ENCODE measurements around the gene MTA3.

- TF ChIP-seq POLR2AphosphoS5 (IDR thresholded peaks at IDR 0.05) (no peak), CTCF (IDR thresholded peaks at IDR 0.05) (no peak)
Measured at GRCh38 chr2:42545841-42546390, 22.5 kb upstream of the MTA3 start.

Data from breast epithelium (tissue), 3 donors.